HCT116 (cell line): ENCODE results near the gene IL1RAPL2. TPM values are rescaled to one million over a fixed set of nuclear protein-coding genes. Genes with fewer than 3 reads are reported as not detected.

Experiments
- ATAC-seq: fragments of 200-7000 bp; cut with Tn5 transposase; 2 replicates; pipeline ENCODE4 v1.9.1; 2020; ENCODE audit warnings: mild to moderate bottlenecking, moderate library complexity
- BruUV-seq: library from RNA; stranded (reverse); fragments of 400-500 nt; replicated peaks from 2 replicates; lab custom pipeline; 2021; lab: Mats Ljungman, UMichigan
- CTCF ChIA-PET: fragments of 300-600 bp; sonication (Branson Sonifier 250); formaldehyde crosslinking; loops from one replicate; lab custom pipeline; 2021; ENCODE audit warnings: antibody characterized with exemption; lab: Charles Lee
- POLR2A ChIA-PET: fragments of 300-600, 350-600 bp; sonication (Branson Sonifier 250); formaldehyde crosslinking; loops from one replicate; lab custom pipeline; 2021; ENCODE audit warnings: antibody characterized with exemption; lab: Charles Lee
- RAD21 ChIA-PET, 2 experiments: fragments of 300-600 bp; sonication (Branson Sonifier 250); formaldehyde crosslinking; loops; one replicate each; lab custom pipeline; 2023; ENCODE audit warnings: low total read pairs in 2 of 2; ENCODE audit not compliant: uncharacterized antibody in 2 of 2, unreplicated experiment in 2 of 2, low non-redundant PET in 1 of 2; lab: Charles Lee
- DNase-seq: peaks from one replicate; pipeline ENCODE4 v3.0.0-alpha.2; 2010; ENCODE audit warnings: low read depth, low spot score
- H2AFZ ChIP-seq: fragments of 200-600 bp; shearing (Covaris generic), sonication (generic); 2 replicates; pipeline ENCODE4 v1.6.1; 2017; ENCODE audit warnings: low read depth, mixed run types, mixed read lengths, antibody characterized with exemption, low read length; ENCODE audit not compliant: poor library complexity, severe bottlenecking
- H3K27ac ChIP-seq: 2 replicates; pipeline ENCODE4 v1.5.1; 2012; ENCODE audit warnings: low read depth, low read length
- H3K27me3 ChIP-seq: fragments of 200-600 bp; sonication (generic); 2 replicates; pipeline ENCODE4 v1.6.1; 2016; ENCODE audit warnings: mixed run types, low read length, mixed read lengths; ENCODE audit not compliant: insufficient read depth
- H3K36me3 ChIP-seq, 2 experiments: fragments of 200-500 bp in 1 of 2; fragments of 200-600 bp in 1 of 2; sonication (Bioruptor generic) in 1 of 2; sonication (generic) in 1 of 2; 2 replicates each; pipeline versions ENCODE4 v1.5.1 to v1.6.1; 2014 to 2016; ENCODE audit warnings: low read length in 2 of 2, inconsistent platforms in 1 of 2, mixed read lengths in 1 of 2, mixed run types in 1 of 2; ENCODE audit not compliant: insufficient read depth in 2 of 2, control insufficient read depth in 1 of 2
- H3K4me1 ChIP-seq, 2 experiments: fragments of 200-600 bp in 1 of 2; sonication (generic) in 1 of 2; 2 replicates each; pipeline versions ENCODE4 v1.5.1 to v1.6.1; 2012 to 2017; ENCODE audit warnings: low read length in 2 of 2, inconsistent platforms in 1 of 2, mild to moderate bottlenecking in 1 of 2, mixed read lengths in 1 of 2, mixed run types in 1 of 2, moderate library complexity in 1 of 2; ENCODE audit not compliant: insufficient read depth in 2 of 2, control insufficient read depth in 1 of 2
- H3K4me2 ChIP-seq: fragments of 200-600 bp; sonication (generic); 2 replicates; pipeline ENCODE4 v1.6.1; 2017; ENCODE audit warnings: mixed run types, low read length, mixed read lengths
- H3K4me3 ChIP-seq, 2 experiments: fragments of 200-600 bp in 1 of 2; sonication (generic) in 1 of 2; replicated peaks in 1 of 2; 2 replicates each; pipeline ENCODE4 v1.5.1; 2011 to 2016; ENCODE audit warnings: low read length in 2 of 2, control low read depth in 1 of 2, low read depth in 1 of 2, mild to moderate bottlenecking in 1 of 2, mixed read lengths in 1 of 2, mixed run types in 1 of 2
- H3K79me2 ChIP-seq: fragments of 200-600 bp; sonication (generic); 2 replicates; pipeline ENCODE4 v1.6.1; 2017; ENCODE audit warnings: mild to moderate bottlenecking, mixed run types, low read length, moderate library complexity, mixed read lengths; ENCODE audit not compliant: insufficient read depth
- H3K9ac ChIP-seq: fragments of 200-600 bp; sonication (generic); 2 replicates; pipeline ENCODE4 v1.6.1; 2016; ENCODE audit warnings: low read length, mixed read lengths
- H3K9me2 ChIP-seq: fragments of 200-600 bp; sonication (generic), shearing (Covaris generic); 2 replicates; pipeline ENCODE4 v1.6.1; 2017; ENCODE audit warnings: mixed run types, mild to moderate bottlenecking, moderate library complexity; ENCODE audit not compliant: insufficient read depth
- H3K9me3 ChIP-seq, 2 experiments: fragments of 200-500 bp in 1 of 2; fragments of 200-600 bp in 1 of 2; sonication (Bioruptor generic) in 1 of 2; sonication (generic) in 1 of 2; 2 replicates each; pipeline ENCODE4 v1.6.1; 2014 to 2017; ENCODE audit warnings: low read length in 2 of 2, mixed read lengths in 2 of 2, inconsistent platforms in 1 of 2, low read depth in 1 of 2, mild to moderate bottlenecking in 1 of 2, mixed run types in 1 of 2, moderate library complexity in 1 of 2; ENCODE audit not compliant: control insufficient read depth in 1 of 2, insufficient read depth in 1 of 2
- H4K20me1 ChIP-seq: fragments of 200-600 bp; sonication (generic), shearing (Covaris generic); 2 replicates; pipeline ENCODE4 v1.6.1; 2017; ENCODE audit warnings: mixed run types, mild to moderate bottlenecking, moderate library complexity; ENCODE audit not compliant: insufficient read depth
- CBX3 ChIP-seq: IDR thresholded peaks from 2 replicates; pipeline ENCODE4 v1.6.1; 2012; ENCODE audit warnings: low read depth
- CEBPB ChIP-seq: IDR thresholded peaks from 2 replicates; pipeline ENCODE4 v1.6.1; 2012; ENCODE audit warnings: low read depth
- EGR1 ChIP-seq: IDR thresholded peaks from 2 replicates; pipeline ENCODE4 v1.6.1; 2012; ENCODE audit warnings: low read depth
- ELF1 ChIP-seq: IDR thresholded peaks from 2 replicates; pipeline ENCODE4 v1.6.1; 2012; ENCODE audit warnings: low read depth, borderline replicate concordance
- EZH2 ChIP-seq: fragments of 200-600 bp; sonication (generic); IDR thresholded peaks from 2 replicates; pipeline ENCODE4 v1.6.1; 2017; ENCODE audit warnings: antibody characterized with exemption, mixed run types
- EZH2phosphoT487 ChIP-seq: fragments of 200-600 bp; IDR thresholded peaks from 2 replicates; pipeline ENCODE4 v1.6.1; 2018; ENCODE audit warnings: antibody characterized with exemption, borderline replicate concordance
- FOSL1 ChIP-seq: IDR thresholded peaks from 2 replicates; pipeline ENCODE4 v1.6.1; 2012; ENCODE audit warnings: low read depth
- JUND ChIP-seq: IDR thresholded peaks from 2 replicates; pipeline ENCODE4 v1.6.1; 2012
- MAX ChIP-seq: IDR thresholded peaks from 2 replicates; pipeline ENCODE4 v1.6.1; 2012
- POLR2A ChIP-seq: IDR thresholded peaks from 2 replicates; pipeline ENCODE4 v1.7.0; 2011; ENCODE audit warnings: borderline replicate concordance; ENCODE audit not compliant: insufficient read depth, insufficient read length; ENCODE audit errors: extremely low read depth
- POLR2AphosphoS5 ChIP-seq: IDR thresholded peaks from 2 replicates; pipeline ENCODE4 v1.6.1; 2011; ENCODE audit warnings: mild to moderate bottlenecking, low read depth, low read length, moderate library complexity
- RAD21 ChIP-seq: IDR thresholded peaks from 2 replicates; pipeline ENCODE4 v1.6.1; 2012; ENCODE audit warnings: low read depth, mild to moderate bottlenecking
- REST ChIP-seq: IDR thresholded peaks from 2 replicates; pipeline ENCODE4 v1.6.1; 2012; ENCODE audit warnings: low read depth
- SIN3A ChIP-seq: IDR thresholded peaks from 2 replicates; pipeline ENCODE4 v1.6.1; 2012; ENCODE audit warnings: low read depth
- SP1 ChIP-seq: IDR thresholded peaks from 2 replicates; pipeline ENCODE4 v1.6.1; 2012; ENCODE audit warnings: low read depth
- SRF ChIP-seq: IDR thresholded peaks from 2 replicates; pipeline ENCODE4 v1.6.1; 2012; ENCODE audit warnings: low read depth
- TCF7L2 ChIP-seq: IDR thresholded peaks from 2 replicates; pipeline ENCODE4 v1.7.0; 2011; ENCODE audit warnings: borderline replicate concordance, inconsistent platforms; ENCODE audit not compliant: insufficient read depth, insufficient read length; ENCODE audit errors: extremely low read depth
- YY1 ChIP-seq: IDR thresholded peaks from 2 replicates; pipeline ENCODE4 v1.6.1; 2011; ENCODE audit warnings: low read length, low read depth, moderate library complexity, mild to moderate bottlenecking; ENCODE audit not compliant: insufficient replicate concordance; ENCODE audit errors: extremely low read depth
- ZNF274 ChIP-seq: fragments of 200-500 bp; sonication (Bioruptor generic); IDR thresholded peaks from 2 replicates; pipeline ENCODE4 v1.6.1; 2014; ENCODE audit warnings: mild to moderate bottlenecking, low read depth, low read length, inconsistent platforms
- intact Hi-C: fragments of 100-400 bp; cut with micrococcal nuclease; formaldehyde crosslinking; loops from 2 replicates; pipeline ENCODE4 v1.10.0; 2022
- total RNA-seq: library from RNA; stranded (reverse); gene quantifications from one replicate; pipeline ENCODE4 v1.2.1, GENCODE V29; 2021; ENCODE audit not compliant: unreplicated experiment
- TF ChIP-seq, protein P1 (sequence below), 3 experiments: fragments of 200-600 bp in 1 of 3; sonication (generic) in 1 of 3; IDR thresholded peaks in 2 of 3; conservative IDR thresholded peaks in 1 of 3; 2 replicates each; pipeline ENCODE4 v1.5.1; 2012 to 2017; ENCODE audit warnings: low read depth in 2 of 3, low read length in 2 of 3, antibody characterized with exemption in 1 of 3, borderline replicate concordance in 1 of 3, control low read depth in 1 of 3, mild to moderate bottlenecking in 1 of 3, mixed read lengths in 1 of 3, mixed run types in 1 of 3, moderate library complexity in 1 of 3; ENCODE audit not compliant: insufficient read depth in 1 of 3
- TF ChIP-seq, protein P2 (sequence below): IDR thresholded peaks from 2 replicates; pipeline ENCODE4 v1.6.1; 2012

IL1RAPL2 gene
- total RNA-seq, 1 experiment from 2014 or later: not detected

- no peak for TF ChIP-seq REST
These were observed 1084.6 kb downstream of the IL1RAPL2 start (continued) for GRCh38 chrX:105650577-105650976.

GRCh38 chrX:105650986-105651385 lies 1085.0 kb downstream of the IL1RAPL2 start:
- no peak overlapping the region for H2AFZ ChIP-seq
- no peaks in the 10 kb centered on the region for H4K20me1 ChIP-seq
- no peaks in the 10 kb centered on the region for H3K36me3 ChIP-seq
- no peaks in the 10 kb centered on the region for H3K4me1 ChIP-seq
- no peak overlapping the region for H3K27ac ChIP-seq
- no peak overlapping the region for H3K4me3 ChIP-seq
- ATAC-seq: no peak
- no peaks in the 10 kb centered on the region for H3K79me2 ChIP-seq
- ChIA-PET POLR2A (no interaction called here), RAD21 (no interaction called here)
- DNase-seq: no peak
- no peaks in the 10 kb centered on the region for H3K27me3 ChIP-seq
- H3K9me3 ChIP-seq: no peaks in the 10 kb centered on the region
- TF ChIP-seq EZH2 (no peak), SIN3A (no peak), TCF7L2 (no peak), SRF (no peak), EZH2phosphoT487 (no peak), CEBPB (no peak), FOSL1 (no peak), POLR2AphosphoS5 (no peak), YY1 (no peak), MAX (no peak), ELF1 (no peak), ZNF274 (no peak), POLR2A (no peak), RAD21 (no peak), JUND (no peak), EGR1 (no peak), SP1 (no peak), CBX3 (no peak)
- TF ChIP-seq, protein P1, sequence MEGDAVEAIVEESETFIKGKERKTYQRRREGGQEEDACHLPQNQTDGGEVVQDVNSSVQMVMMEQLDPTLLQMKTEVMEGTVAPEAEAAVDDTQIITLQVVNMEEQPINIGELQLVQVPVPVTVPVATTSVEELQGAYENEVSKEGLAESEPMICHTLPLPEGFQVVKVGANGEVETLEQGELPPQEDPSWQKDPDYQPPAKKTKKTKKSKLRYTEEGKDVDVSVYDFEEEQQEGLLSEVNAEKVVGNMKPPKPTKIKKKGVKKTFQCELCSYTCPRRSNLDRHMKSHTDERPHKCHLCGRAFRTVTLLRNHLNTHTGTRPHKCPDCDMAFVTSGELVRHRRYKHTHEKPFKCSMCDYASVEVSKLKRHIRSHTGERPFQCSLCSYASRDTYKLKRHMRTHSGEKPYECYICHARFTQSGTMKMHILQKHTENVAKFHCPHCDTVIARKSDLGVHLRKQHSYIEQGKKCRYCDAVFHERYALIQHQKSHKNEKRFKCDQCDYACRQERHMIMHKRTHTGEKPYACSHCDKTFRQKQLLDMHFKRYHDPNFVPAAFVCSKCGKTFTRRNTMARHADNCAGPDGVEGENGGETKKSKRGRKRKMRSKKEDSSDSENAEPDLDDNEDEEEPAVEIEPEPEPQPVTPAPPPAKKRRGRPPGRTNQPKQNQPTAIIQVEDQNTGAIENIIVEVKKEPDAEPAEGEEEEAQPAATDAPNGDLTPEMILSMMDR (IDR thresholded peaks at IDR 0.05 in 2 of 3, conservative IDR thresholded peaks at IDR 0.05 in 1 of 3; ENCODE audit: borderline replicate concordance in 1 of 3, insufficient read depth in 1 of 3, low read depth in 2 of 3, low read length in 2 of 3): no peak
- TF ChIP-seq, protein P2, sequence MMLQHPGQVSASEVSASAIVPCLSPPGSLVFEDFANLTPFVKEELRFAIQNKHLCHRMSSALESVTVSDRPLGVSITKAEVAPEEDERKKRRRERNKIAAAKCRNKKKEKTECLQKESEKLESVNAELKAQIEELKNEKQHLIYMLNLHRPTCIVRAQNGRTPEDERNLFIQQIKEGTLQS: no peak
- TF ChIP-seq, all 23 proteins: peak for 0
- no peak overlapping the region for H3K4me2 ChIP-seq
- no TSS peak for BruUV-seq
- intact Hi-C loops: no loop called here
- no peaks in the 10 kb centered on the region for H3K9me2 ChIP-seq
- CTCF ChIA-PET: no interaction called here
- no peak overlapping the region for H3K9ac ChIP-seq
